Measurements from ENCODE around the gene ADAMTS16. TPM values are rescaled to one million over a fixed set of nuclear protein-coding genes. Genes with fewer than 3 reads are reported as not detected.

Gene ADAMTS16
- total and polyA plus RNA-seq, 9 donors = 7.4 to 32.7 (median 13.6) TPM

- DNase-seq = no peak
- Histone ChIP-seq H3K36me3 (no peaks in the 10 kb centered on the region), H3K4me1 (ENCODE audit: insufficient read depth) (peaks cover 2% of the 10 kb centered on the region), H3K4me3 (no peak overlapping the region), H3K27ac (no peak overlapping the region), H3K27me3 (no peaks in the 10 kb centered on the region), H3K9me3 (no peaks in the 10 kb centered on the region)
- intact Hi-C loops (cut with DNase I) = no loop called here
- TF ChIP-seq EP300 (IDR thresholded peaks at IDR 0.05) = no peak
- no peak for TF ChIP-seq CTCF (IDR thresholded peaks at IDR 0.05)
- TF ChIP-seq POLR2A (IDR thresholded peaks at IDR 0.05) = no peak
- 88 to 95% (median 89%) methylated on average over 5 of the region's 5 CpGs for WGBS, 3 donors
Observed at GRCh38 chr5:5308319-5308718, 168.2 kb downstream of the ADAMTS16 start.

- Histone ChIP-seq H3K36me3 (no peaks in the 10 kb centered on the region), H3K27me3 (no peaks in the 10 kb centered on the region), H3K4me3 (no peak overlapping the region), H3K27ac (no peak overlapping the region), H3K4me1 (ENCODE audit: insufficient read depth) (no peaks in the 10 kb centered on the region), H3K9me3 (no peaks in the 10 kb centered on the region)
- 75 to 79% (median 77%) methylated on average over 5 of the region's 5 CpGs for WGBS, 3 donors
- intact Hi-C loops (cut with DNase I) = no loop called here
- TF ChIP-seq EP300 (IDR thresholded peaks at IDR 0.05) (no peak), POLR2A (IDR thresholded peaks at IDR 0.05) (no peak), CTCF (IDR thresholded peaks at IDR 0.05) (no peak)
- DNase-seq = no peak
Observed at GRCh38 chr5:5309645-5310044, 169.5 kb downstream of the ADAMTS16 start.

GRCh38 chr5:5313101-5313635 is 173.0 kb downstream of the ADAMTS16 start:
- Histone ChIP-seq H3K36me3 (no peaks in the 10 kb centered on the region), H3K4me3 (no peak overlapping the region), H3K4me1 (ENCODE audit: insufficient read depth) (no peaks in the 10 kb centered on the region), H3K9me3 (no peaks in the 10 kb centered on the region), H3K27me3 (no peaks in the 10 kb centered on the region), H3K27ac (no peak overlapping the region)
- TF ChIP-seq POLR2A (IDR thresholded peaks at IDR 0.05) = no peak
- TF ChIP-seq CTCF (IDR thresholded peaks at IDR 0.05) = no peak
- no peak for TF ChIP-seq EP300 (IDR thresholded peaks at IDR 0.05)
- WGBS, 3 donors = 79 to 86% (median 80%) methylated on average over 6 of the region's 6 CpGs
- intact Hi-C loops (cut with DNase I) = no loop called here
- DNase-seq = no peak

GRCh38 chr5:5314166-5314565 is 174.0 kb downstream of the ADAMTS16 start:
- Histone ChIP-seq H3K4me3 (no peak overlapping the region), H3K36me3 (no peaks in the 10 kb centered on the region), H3K4me1 (ENCODE audit: insufficient read depth) (no peaks in the 10 kb centered on the region), H3K27ac (no peak overlapping the region), H3K9me3 (no peaks in the 10 kb centered on the region), H3K27me3 (no peaks in the 10 kb centered on the region)
- DNase-seq = no peak
- intact Hi-C loops (cut with DNase I) = no loop called here
- 87 to 92% (median 90%) methylated on average over 3 of the region's 3 CpGs for WGBS, 3 donors
- TF ChIP-seq EP300 (IDR thresholded peaks at IDR 0.05) = no peak
- no peak for TF ChIP-seq POLR2A (IDR thresholded peaks at IDR 0.05)
- no peak for TF ChIP-seq CTCF (IDR thresholded peaks at IDR 0.05)

All from ovary (tissue), 9 donors.